ENCODE results near the gene RAB33A. TPM values are rescaled to one million over a fixed set of nuclear protein-coding genes. Genes with fewer than 3 reads are reported as not detected.

RAB33A gene
- total RNA-seq, 1 donor from 2014 or later, result 0.75 TPM

GRCh38 chrX:130179170-130179569 is 7.4 kb downstream of the RAB33A start:
- Histone ChIP-seq H3K4me1 (peaks cover 4% of the 10 kb centered on the region), H3K9me3 (no peaks in the 10 kb centered on the region), H3K36me3 (no peaks in the 10 kb centered on the region), H3K27ac (no peak overlapping the region), H3K27me3 (no peaks in the 10 kb centered on the region), H3K4me3 (no peak overlapping the region)
- ATAC-seq (no peak), DNase-seq (no peak)
- intact Hi-C loops (cut with DNase I), result no loop called here
- TF ChIP-seq CTCF (IDR thresholded peaks at IDR 0.05), result no peak

- Histone ChIP-seq H3K4me1 (no peaks in the 10 kb centered on the region), H3K36me3 (no peaks in the 10 kb centered on the region), H3K4me3 (no peak overlapping the region), H3K27ac (no peak overlapping the region), H3K9me3 (no peaks in the 10 kb centered on the region), H3K27me3 (no peaks in the 10 kb centered on the region)
- ATAC-seq (no peak), DNase-seq (no peak)
- no peak for TF ChIP-seq CTCF (IDR thresholded peaks at IDR 0.05)
- intact Hi-C loops (cut with DNase I), result no loop called here
Observed at GRCh38 chrX:130179579-130180215, 7.9 kb downstream of the RAB33A start.

- ATAC-seq, result no peak
- no peak for TF ChIP-seq CTCF (IDR thresholded peaks at IDR 0.05)
- H3K27me3 ChIP-seq, result no peaks in the 10 kb centered on the region
- no peak overlapping the region for H3K27ac ChIP-seq
- DNase-seq, result no peak
- no peaks in the 10 kb centered on the region for H3K4me1 ChIP-seq
- no peaks in the 10 kb centered on the region for H3K36me3 ChIP-seq
- H3K4me3 ChIP-seq, result no peak overlapping the region
- intact Hi-C loops (cut with DNase I), result no loop called here
- no peaks in the 10 kb centered on the region for H3K9me3 ChIP-seq
Observed at GRCh38 chrX:130184168-130184567, 12.4 kb downstream of the RAB33A start.

DNA sequence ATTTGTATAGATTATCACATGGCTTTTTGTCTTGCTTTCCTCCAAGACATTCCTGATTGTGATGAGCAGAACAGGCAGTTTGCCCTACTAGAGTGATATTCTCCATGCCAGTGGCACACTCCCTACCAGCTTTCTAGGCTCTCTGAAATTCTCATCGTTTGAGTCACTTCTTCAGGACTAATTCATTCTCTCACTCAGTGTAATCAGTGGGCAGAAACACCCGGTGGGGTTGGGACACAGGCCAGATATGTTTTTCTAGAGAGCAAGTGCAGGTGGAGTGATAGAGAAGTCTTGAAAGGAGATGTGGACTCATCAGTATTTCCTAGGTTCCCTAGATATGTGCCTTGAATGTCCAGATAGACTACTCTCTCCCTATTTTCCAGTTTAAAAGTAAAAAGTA is 13.1 kb downstream of the RAB33A start:
- Histone ChIP-seq H3K27ac (no peak overlapping the region), H3K36me3 (no peaks in the 10 kb centered on the region), H3K4me3 (no peak overlapping the region), H3K9me3 (no peaks in the 10 kb centered on the region), H3K27me3 (no peaks in the 10 kb centered on the region), H3K4me1 (no peaks in the 10 kb centered on the region)
- TF ChIP-seq CTCF (IDR thresholded peaks at IDR 0.05), result no peak
- DNase-seq (no peak), ATAC-seq (no peak)
- intact Hi-C loops (cut with DNase I), result no loop called here

DNA sequence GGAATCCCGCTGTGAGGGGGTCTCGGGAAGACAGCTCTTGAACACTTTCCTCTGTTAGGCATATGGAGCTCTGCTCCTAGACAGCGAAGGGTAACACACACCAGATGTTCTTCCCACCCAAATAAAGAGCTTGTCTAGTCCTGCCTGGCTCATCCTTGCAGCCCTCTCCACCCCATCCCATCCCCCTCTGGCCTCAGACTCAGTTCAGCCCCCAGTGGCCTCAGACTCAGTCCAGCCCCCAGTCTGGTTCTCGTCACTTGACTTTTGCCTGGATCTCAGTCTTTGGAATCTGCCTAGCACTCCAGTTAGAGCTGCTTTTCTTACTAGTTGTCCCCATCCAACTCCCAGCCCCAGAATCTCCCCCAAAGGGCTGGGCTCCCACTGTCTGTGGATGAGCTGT is 14.9 kb downstream of the RAB33A start:
- Histone ChIP-seq H3K9me3 (no peaks in the 10 kb centered on the region), H3K27ac (no peak overlapping the region), H3K27me3 (no peaks in the 10 kb centered on the region), H3K4me3 (no peak overlapping the region), H3K36me3 (no peaks in the 10 kb centered on the region), H3K4me1 (no peaks in the 10 kb centered on the region)
- no peak for DNase-seq
- no peak for ATAC-seq
- intact Hi-C loops (cut with DNase I), result no loop called here
- no peak for TF ChIP-seq CTCF (IDR thresholded peaks at IDR 0.05)

GRCh38 chrX:130190801-130191200 is 19.0 kb downstream of the RAB33A start:
- no peaks in the 10 kb centered on the region for H3K27me3 ChIP-seq
- H3K27ac ChIP-seq, result no peak overlapping the region
- ATAC-seq, result no peak
- intact Hi-C loops (cut with DNase I), result loop anchor here (10.0 kb wide), 1 partner anchor 116 kb away; no protein-coding TSS in a partner anchor
- no peaks in the 10 kb centered on the region for H3K9me3 ChIP-seq
- H3K36me3 ChIP-seq, result no peaks in the 10 kb centered on the region
- H3K4me3 ChIP-seq, result no peak overlapping the region
- TF ChIP-seq CTCF (IDR thresholded peaks at IDR 0.05), result no peak
- DNase-seq, result no peak
- no peaks in the 10 kb centered on the region for H3K4me1 ChIP-seq
